Neutrophil (primary cell): ENCODE data around the gene JAKMIP1.

ENCODE experiments used
- H3K27ac ChIP-seq: fragments of 200-600 bp; sonication (generic); 2 replicates; pipeline ENCODE4 v1.5.1; 2016; ENCODE audit warnings: mild to moderate bottlenecking, moderate library complexity
- H3K27me3 ChIP-seq: fragments of 200-600 bp; sonication (generic); 2 replicates; pipeline ENCODE4 v1.6.0; 2016; ENCODE audit warnings: mild to moderate bottlenecking
- H3K36me3 ChIP-seq: fragments of 200-600 bp; sonication (generic); 2 replicates; pipeline ENCODE4 v1.5.1; 2017
- H3K4me1 ChIP-seq, 2 experiments: fragments of 200-600 bp in 1 of 2; sonication (generic) in 1 of 2; 1 replicate in 1 of 2; 2 replicates in 1 of 2; pipeline versions ENCODE4 v1.5.1 to v1.6.1; 2013 to 2016; ENCODE audit warnings: low read depth in 1 of 2, low read length in 1 of 2, mild to moderate bottlenecking in 1 of 2, moderate library complexity in 1 of 2; ENCODE audit not compliant: control insufficient read depth in 1 of 2, insufficient read depth in 1 of 2
- H3K4me3 ChIP-seq, 2 experiments: fragments of 200-600 bp in 1 of 2; sonication (generic) in 1 of 2; 1 replicate in 1 of 2; 2 replicates in 1 of 2; pipeline ENCODE4 v1.5.1; 2013 to 2016; ENCODE audit warnings: low read depth in 1 of 2, low read length in 1 of 2, mild to moderate bottlenecking in 1 of 2, moderate library complexity in 1 of 2
- H3K9me3 ChIP-seq: fragments of 200-600 bp; sonication (generic); 2 replicates; pipeline ENCODE4 v1.5.1; 2016
- CTCF ChIP-seq: fragments of 200-600 bp; sonication (generic); IDR thresholded peaks from 2 replicates; pipeline ENCODE4 v1.5.1; 2016; ENCODE audit warnings: antibody characterized with exemption

Gene JAKMIP1

GRCh38 chr4:6092131-6092530 lies 108.2 kb downstream of the JAKMIP1 start:
- Histone ChIP-seq H3K27me3 (peaks cover 7% of the 10 kb centered on the region), H3K9me3 (no peaks in the 10 kb centered on the region), H3K4me1 (no peaks in the 10 kb centered on the region), H3K36me3 (no peaks in the 10 kb centered on the region), H3K27ac (no peak overlapping the region), H3K4me3 (no peak overlapping the region)
- TF ChIP-seq CTCF = no peak

GRCh38 chr4:6090931-6091330 lies 109.4 kb downstream of the JAKMIP1 start:
- Histone ChIP-seq H3K4me3 (no peak overlapping the region), H3K9me3 (no peaks in the 10 kb centered on the region), H3K36me3 (no peaks in the 10 kb centered on the region), H3K27me3 (peaks cover 7% of the 10 kb centered on the region), H3K27ac (no peak overlapping the region), H3K4me1 (no peaks in the 10 kb centered on the region)
- TF ChIP-seq CTCF = no peak

GRCh38 chr4:6088950-6089349 lies 111.4 kb downstream of the JAKMIP1 start:
- H3K9me3 ChIP-seq = no peaks in the 10 kb centered on the region
- no peak overlapping the region for H3K27ac ChIP-seq
- peaks cover 7% of the 10 kb centered on the region for H3K27me3 ChIP-seq
- TF ChIP-seq CTCF = no peak
- H3K4me3 ChIP-seq = no peak overlapping the region
- no peaks in the 10 kb centered on the region for H3K4me1 ChIP-seq
- no peaks in the 10 kb centered on the region for H3K36me3 ChIP-seq

GRCh38 chr4:6087669-6088341 lies 112.5 kb downstream of the JAKMIP1 start:
- peaks cover 7% of the 10 kb centered on the region for H3K27me3 ChIP-seq
- H3K4me3 ChIP-seq = no peak overlapping the region
- H3K9me3 ChIP-seq = no peaks in the 10 kb centered on the region
- no peaks in the 10 kb centered on the region for H3K4me1 ChIP-seq
- H3K27ac ChIP-seq = no peak overlapping the region
- TF ChIP-seq CTCF = no peak
- no peaks in the 10 kb centered on the region for H3K36me3 ChIP-seq

GRCh38 chr4:6086846-6087245 lies 113.5 kb downstream of the JAKMIP1 start:
- Histone ChIP-seq H3K9me3 (no peaks in the 10 kb centered on the region), H3K27me3 (no peaks in the 10 kb centered on the region), H3K36me3 (no peaks in the 10 kb centered on the region), H3K4me3 (no peak overlapping the region), H3K4me1 (no peaks in the 10 kb centered on the region), H3K27ac (no peak overlapping the region)
- TF ChIP-seq CTCF = no peak
